BJ (cell line): ENCODE data around the gene COL23A1. TPM values are rescaled to one million over a fixed set of nuclear protein-coding genes. Genes with fewer than 3 reads are reported as not detected.

ENCODE experiments used
- CTCF ChIA-PET: fragments of 350-600 bp; formaldehyde crosslinking; extraction: SDS; loops from one replicate; lab custom pipeline; 2021; ENCODE audit warnings: antibody characterized with exemption, inconsistent platforms; lab: Yijun Ruan, JAX
- POLR2A ChIA-PET: fragments of 300-600 bp; sonication (Branson Sonifier 250); formaldehyde crosslinking; extraction: SDS; loops from one replicate; lab custom pipeline; 2021; ENCODE audit warnings: antibody characterized with exemption; lab: Charles Lee
- DNase-seq: peaks from one replicate; pipeline ENCODE4 v3.0.0-alpha.2; 2011; ENCODE audit warnings: low read depth
- H3K27me3 ChIP-seq: 2 replicates; pipeline ENCODE4 v1.6.0; 2011; ENCODE audit warnings: low read length; ENCODE audit not compliant: control insufficient read depth, insufficient read depth
- H3K36me3 ChIP-seq: 2 replicates; pipeline ENCODE4 v1.5.1; 2011; ENCODE audit warnings: low read length; ENCODE audit not compliant: control insufficient read depth, insufficient read depth
- H3K4me3 ChIP-seq: 2 replicates; pipeline ENCODE4 v1.5.1; 2011; ENCODE audit warnings: low read depth, mild to moderate bottlenecking, control low read depth, low read length
- polyA plus RNA-seq: library from polyadenylated mRNA; depleted of rRNA; stranded (reverse); fragments of >200 nt; gene quantifications from 2 replicates; pipeline ENCODE4 v1.2.3, GENCODE V29; 2011
- TF ChIP-seq, protein P1 (sequence below): IDR thresholded peaks from 2 replicates; pipeline ENCODE4 v1.5.1; 2011; ENCODE audit warnings: low read depth, mild to moderate bottlenecking, control low read depth, inconsistent platforms, low read length, moderate library complexity; ENCODE audit not compliant: insufficient read depth

The COL23A1 gene
- polyA plus RNA-seq, 1 experiment = not detected

DNA sequence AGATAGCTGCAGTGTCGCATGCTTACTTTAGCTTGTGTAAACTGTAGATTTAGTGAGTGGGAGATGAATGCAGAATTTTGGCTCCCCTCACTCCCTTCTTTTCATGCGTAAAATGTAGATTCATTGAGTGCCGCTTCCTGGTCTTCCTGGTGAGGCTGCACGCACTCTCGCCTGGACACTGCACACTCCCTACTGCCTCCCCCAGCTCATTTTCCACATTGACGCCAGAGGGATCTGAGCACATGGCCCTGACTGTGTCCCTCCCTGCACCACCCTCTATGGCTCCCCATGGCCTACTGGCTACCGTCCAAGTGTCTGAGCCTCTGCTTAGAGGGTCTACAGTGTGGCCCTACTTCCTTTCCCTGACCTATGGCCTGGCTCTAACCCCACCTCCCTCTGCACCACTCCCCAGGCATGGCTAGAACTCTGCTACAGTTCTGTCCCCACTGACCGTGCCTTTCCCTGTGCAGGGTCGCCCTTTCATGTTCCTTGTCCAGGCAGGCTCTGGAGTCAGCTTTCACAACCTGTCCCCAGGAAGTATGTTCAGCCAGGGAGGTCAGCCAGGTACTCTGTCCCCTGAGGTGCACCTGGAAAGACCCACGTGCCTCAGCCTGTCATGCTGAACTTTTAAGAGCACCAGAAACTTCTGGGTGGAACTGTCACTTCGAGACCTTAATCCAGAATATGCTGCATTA, 160.6 kb downstream of the COL23A1 start:
- H3K36me3 ChIP-seq = no peaks in the 10 kb centered on the region
- H3K27me3 ChIP-seq = no peaks in the 10 kb centered on the region
- H3K4me3 ChIP-seq = no peak overlapping the region
- CTCF ChIA-PET = no interaction called here
- TF ChIP-seq, protein P1, sequence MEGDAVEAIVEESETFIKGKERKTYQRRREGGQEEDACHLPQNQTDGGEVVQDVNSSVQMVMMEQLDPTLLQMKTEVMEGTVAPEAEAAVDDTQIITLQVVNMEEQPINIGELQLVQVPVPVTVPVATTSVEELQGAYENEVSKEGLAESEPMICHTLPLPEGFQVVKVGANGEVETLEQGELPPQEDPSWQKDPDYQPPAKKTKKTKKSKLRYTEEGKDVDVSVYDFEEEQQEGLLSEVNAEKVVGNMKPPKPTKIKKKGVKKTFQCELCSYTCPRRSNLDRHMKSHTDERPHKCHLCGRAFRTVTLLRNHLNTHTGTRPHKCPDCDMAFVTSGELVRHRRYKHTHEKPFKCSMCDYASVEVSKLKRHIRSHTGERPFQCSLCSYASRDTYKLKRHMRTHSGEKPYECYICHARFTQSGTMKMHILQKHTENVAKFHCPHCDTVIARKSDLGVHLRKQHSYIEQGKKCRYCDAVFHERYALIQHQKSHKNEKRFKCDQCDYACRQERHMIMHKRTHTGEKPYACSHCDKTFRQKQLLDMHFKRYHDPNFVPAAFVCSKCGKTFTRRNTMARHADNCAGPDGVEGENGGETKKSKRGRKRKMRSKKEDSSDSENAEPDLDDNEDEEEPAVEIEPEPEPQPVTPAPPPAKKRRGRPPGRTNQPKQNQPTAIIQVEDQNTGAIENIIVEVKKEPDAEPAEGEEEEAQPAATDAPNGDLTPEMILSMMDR = no peak
- no peak for DNase-seq
- POLR2A ChIA-PET = no interaction called here

- ChIA-PET POLR2A (no interaction called here), CTCF (no interaction called here)
- no peak overlapping the region for H3K4me3 ChIP-seq
- no peaks in the 10 kb centered on the region for H3K27me3 ChIP-seq
- H3K36me3 ChIP-seq = no peaks in the 10 kb centered on the region
- TF ChIP-seq, protein P1 = no peak
- DNase-seq = no peak
Measured at GRCh38 chr5:178429156-178429468, 161.1 kb downstream of the COL23A1 start.

GRCh38 chr5:178428341-178429155, 161.6 kb downstream of the COL23A1 start:
- Histone ChIP-seq H3K4me3 (no peak overlapping the region), H3K36me3 (no peaks in the 10 kb centered on the region), H3K27me3 (no peaks in the 10 kb centered on the region)
- no peak for DNase-seq
- ChIA-PET CTCF (no interaction called here), POLR2A (no interaction called here)
- TF ChIP-seq, protein P1 = no peak

DNA sequence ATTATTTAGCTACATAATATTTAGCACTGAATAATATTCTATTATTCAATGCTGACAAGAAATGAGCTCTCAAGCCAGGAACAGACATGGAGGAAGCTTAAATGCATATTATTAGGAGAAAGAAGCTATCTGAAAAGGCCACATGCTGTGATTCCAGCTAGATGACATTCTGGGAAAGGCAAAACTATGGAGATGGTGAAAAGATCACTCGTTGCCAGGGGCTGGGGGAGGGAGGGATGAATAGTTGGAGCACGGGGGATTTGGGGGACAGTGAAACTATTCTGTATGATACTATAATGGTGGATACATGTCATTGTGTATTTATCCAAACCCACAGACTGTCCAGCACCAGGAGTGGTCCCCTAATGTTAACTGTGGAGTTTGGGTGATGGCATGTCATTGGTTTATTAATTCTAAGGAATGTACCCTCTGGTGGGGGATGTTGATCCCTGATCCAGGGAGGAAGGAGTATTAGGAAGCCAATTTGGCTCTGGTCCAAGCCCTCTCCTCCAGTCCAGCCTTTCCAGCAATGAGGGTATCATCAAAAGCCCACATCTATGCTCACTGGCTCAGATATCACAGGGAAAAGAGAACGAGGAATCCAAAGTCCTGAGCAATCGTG, 162.5 kb downstream of the COL23A1 start:
- Histone ChIP-seq H3K27me3 (no peaks in the 10 kb centered on the region), H3K36me3 (no peaks in the 10 kb centered on the region), H3K4me3 (no peak overlapping the region)
- DNase-seq = no peak
- ChIA-PET CTCF (no interaction called here), POLR2A (no interaction called here)
- TF ChIP-seq, protein P1 = no peak
